Upper lobe of left lung (tissue), 6 donors: ENCODE data around the gene SMOC1. TPM values are rescaled to one million over a fixed set of nuclear protein-coding genes. Genes with fewer than 3 reads are reported as not detected.

Experiments
- ATAC-seq, 2 donors: fragments of 200-7000 bp; cut with Tn5 transposase; one replicate each; pipeline ENCODE4 v1.9.1; 2022; ENCODE audit warnings: mild to moderate bottlenecking in 2 of 2, moderate library complexity in 2 of 2; ENCODE audit not compliant: low FRiP score in 2 of 2
- DNase-seq, 2 donors: peaks; one replicate each; pipeline ENCODE4 v3.0.0-alpha.2; 2019 to 2020
- H3K27ac ChIP-seq, 4 donors: fragments of 200-600 bp; sonication (generic); one replicate each; pipeline ENCODE4 v1.5.1; 2016 to 2019
- H3K27me3 ChIP-seq, 4 donors: fragments of 200-600 bp; sonication (generic); one replicate each; pipeline ENCODE4 v1.5.1; 2017 to 2019
- H3K36me3 ChIP-seq, 4 donors: fragments of 200-600 bp; sonication (generic); one replicate each; pipeline ENCODE4 v1.5.1; 2016 to 2019
- H3K4me1 ChIP-seq, 4 donors: fragments of 200-600 bp; sonication (generic); one replicate each; pipeline ENCODE4 v1.5.1; 2018 to 2019
- H3K4me3 ChIP-seq, 4 donors: fragments of 200-600 bp; sonication (generic); one replicate each; pipeline ENCODE4 v1.5.1; 2017 to 2019; ENCODE audit warnings: mild to moderate bottlenecking in 2 of 4, moderate library complexity in 1 of 4
- H3K9me3 ChIP-seq, 4 donors: fragments of 200-600 bp; sonication (generic); one replicate each; pipeline ENCODE4 v1.5.1; 2018 to 2019
- CTCF ChIP-seq, 6 experiments: fragments of 450-650 bp in 4 of 6; fragments of 200-600 bp in 2 of 6; sonication (generic) in 2 of 6; IDR thresholded peaks; one replicate each; pipeline ENCODE4 v1.5.1; 2016 to 2019; ENCODE audit warnings: antibody characterized with exemption in 6 of 6
- EP300 ChIP-seq, 4 donors: sonication (generic); formaldehyde crosslinking; IDR thresholded peaks; one replicate each; pipeline ENCODE4 v1.5.1; 2017; ENCODE audit warnings: antibody characterized with exemption in 4 of 4, control low read depth in 2 of 4
- POLR2A ChIP-seq, 4 donors: fragments of 450-650 bp; IDR thresholded peaks; one replicate each; pipeline ENCODE4 v1.5.1; 2016 to 2017; ENCODE audit warnings: antibody characterized with exemption in 4 of 4, mild to moderate bottlenecking in 2 of 4
- POLR2AphosphoS5 ChIP-seq, 2 donors: sonication (generic); formaldehyde crosslinking; IDR thresholded peaks; one replicate each; pipeline ENCODE4 v1.5.1; 2017; ENCODE audit warnings: antibody characterized with exemption in 2 of 2
- WGBS, 2 donors: methylation state at CpG; one replicate each; pipeline ENCODE4 v1.1.5; 2017 to 2018; 5-methylcytosine and 5-hydroxymethylcytosine counted together
- total RNA-seq, 6 donors: library from RNA; depleted of rRNA in 4 of 6; stranded (reverse); fragments of >200 nt in 4 of 6; gene quantifications; one replicate each; pipeline versions ENCODE4 v1.1.0 to v1.2.1, GENCODE V29; 2016 to 2021
- donor health status: DM: no; HTN: no; CAD: no; lungs with moderate emphysema.
- donor health status: DM: no; HTN: yes; CAD: no; lungs with severe emphysema.

The SMOC1 gene
- total RNA-seq, 6 donors from 2014 or later, result 0.22 to 1.3 (median 0.61) TPM; not detected in 1

GRCh38 chr14:69988979-69989378 is 109.8 kb downstream of the SMOC1 start:
- no peaks in the 10 kb centered on the region for H3K9me3 ChIP-seq
- H3K4me1 ChIP-seq, result no peaks in the 10 kb centered on the region
- TF ChIP-seq CTCF (IDR thresholded peaks at IDR 0.05) (no peak), EP300 (IDR thresholded peaks at IDR 0.05) (no peak), POLR2A (IDR thresholded peaks at IDR 0.05) (no peak), POLR2AphosphoS5 (IDR thresholded peaks at IDR 0.05) (no peak)
- DNase-seq (no peak), ATAC-seq (no peak)
- no peak overlapping the region for H3K4me3 ChIP-seq
- no peaks in the 10 kb centered on the region for H3K27me3 ChIP-seq
- no peaks in the 10 kb centered on the region for H3K36me3 ChIP-seq
- no peak overlapping the region for H3K27ac ChIP-seq

- WGBS, 2 donors, result 52 to 71% methylated on average over 3 of the region's 3 CpGs
- H3K4me3 ChIP-seq, result no peak overlapping the region
- H3K36me3 ChIP-seq, result no peaks in the 10 kb centered on the region
- no peaks in the 10 kb centered on the region for H3K9me3 ChIP-seq
- no peak overlapping the region for H3K27ac ChIP-seq
- no peaks in the 10 kb centered on the region for H3K4me1 ChIP-seq
- ATAC-seq (no peak), DNase-seq (no peak)
- H3K27me3 ChIP-seq, result no peaks in the 10 kb centered on the region
- TF ChIP-seq EP300 (IDR thresholded peaks at IDR 0.05) (no peak), CTCF (IDR thresholded peaks at IDR 0.05) (no peak), POLR2A (IDR thresholded peaks at IDR 0.05) (no peak), POLR2AphosphoS5 (IDR thresholded peaks at IDR 0.05) (no peak)
Observed at GRCh38 chr14:69989622-69990021, 110.4 kb downstream of the SMOC1 start.

GRCh38 chr14:69990323-69990722 is 111.1 kb downstream of the SMOC1 start:
- Histone ChIP-seq H3K36me3 (no peaks in the 10 kb centered on the region), H3K9me3 (no peaks in the 10 kb centered on the region), H3K27ac (no peak overlapping the region), H3K27me3 (no peaks in the 10 kb centered on the region), H3K4me3 (no peak overlapping the region), H3K4me1 (no peaks in the 10 kb centered on the region)
- no peak for DNase-seq
- TF ChIP-seq EP300 (IDR thresholded peaks at IDR 0.05) (no peak), POLR2A (IDR thresholded peaks at IDR 0.05) (no peak), POLR2AphosphoS5 (IDR thresholded peaks at IDR 0.05) (no peak), CTCF (IDR thresholded peaks at IDR 0.05) (no peak)
- no peak for ATAC-seq

GRCh38 chr14:69991422-69991821 is 112.2 kb downstream of the SMOC1 start:
- ATAC-seq (no peak), DNase-seq (no peak)
- no peak for TF ChIP-seq EP300 (IDR thresholded peaks at IDR 0.05)
- no peak for TF ChIP-seq POLR2AphosphoS5 (IDR thresholded peaks at IDR 0.05)
- no peak for TF ChIP-seq POLR2A (IDR thresholded peaks at IDR 0.05)
- no peak for TF ChIP-seq CTCF (IDR thresholded peaks at IDR 0.05)
- Histone ChIP-seq H3K27ac (no peak overlapping the region), H3K27me3 (no peaks in the 10 kb centered on the region), H3K9me3 (no peaks in the 10 kb centered on the region), H3K4me1 (no peaks in the 10 kb centered on the region), H3K36me3 (no peaks in the 10 kb centered on the region), H3K4me3 (no peak overlapping the region)

GRCh38 chr14:69992564-69992963 is 113.3 kb downstream of the SMOC1 start:
- no peak for TF ChIP-seq POLR2AphosphoS5 (IDR thresholded peaks at IDR 0.05)
- no peak overlapping the region for H3K27ac ChIP-seq
- no peaks in the 10 kb centered on the region for H3K9me3 ChIP-seq
- ATAC-seq (no peak), DNase-seq (no peak)
- WGBS, 2 donors, result 72 to 81% methylated on average over 3 of the region's 3 CpGs
- H3K4me1 ChIP-seq, result no peaks in the 10 kb centered on the region
- H3K4me3 ChIP-seq, result no peak overlapping the region
- H3K36me3 ChIP-seq, result no peaks in the 10 kb centered on the region
- no peaks in the 10 kb centered on the region for H3K27me3 ChIP-seq
